HG02943 (cell line): ENCODE measurements around the gene RD3L.
"Not testable (repeated sequence)": the region's sequence is repeated elsewhere in the genome, so short reads cannot be mapped to it uniquely, and the experiment has no call there.

Experiments used
- ATAC-seq: cut with Tn5 transposase; IDR thresholded peaks from one replicate; pipeline ENCODE4 v1.9.1; 2021; ENCODE audit warnings: mild to moderate bottlenecking, low read depth, moderate library complexity; ENCODE audit not compliant: unreplicated experiment

RD3L gene

DNA sequence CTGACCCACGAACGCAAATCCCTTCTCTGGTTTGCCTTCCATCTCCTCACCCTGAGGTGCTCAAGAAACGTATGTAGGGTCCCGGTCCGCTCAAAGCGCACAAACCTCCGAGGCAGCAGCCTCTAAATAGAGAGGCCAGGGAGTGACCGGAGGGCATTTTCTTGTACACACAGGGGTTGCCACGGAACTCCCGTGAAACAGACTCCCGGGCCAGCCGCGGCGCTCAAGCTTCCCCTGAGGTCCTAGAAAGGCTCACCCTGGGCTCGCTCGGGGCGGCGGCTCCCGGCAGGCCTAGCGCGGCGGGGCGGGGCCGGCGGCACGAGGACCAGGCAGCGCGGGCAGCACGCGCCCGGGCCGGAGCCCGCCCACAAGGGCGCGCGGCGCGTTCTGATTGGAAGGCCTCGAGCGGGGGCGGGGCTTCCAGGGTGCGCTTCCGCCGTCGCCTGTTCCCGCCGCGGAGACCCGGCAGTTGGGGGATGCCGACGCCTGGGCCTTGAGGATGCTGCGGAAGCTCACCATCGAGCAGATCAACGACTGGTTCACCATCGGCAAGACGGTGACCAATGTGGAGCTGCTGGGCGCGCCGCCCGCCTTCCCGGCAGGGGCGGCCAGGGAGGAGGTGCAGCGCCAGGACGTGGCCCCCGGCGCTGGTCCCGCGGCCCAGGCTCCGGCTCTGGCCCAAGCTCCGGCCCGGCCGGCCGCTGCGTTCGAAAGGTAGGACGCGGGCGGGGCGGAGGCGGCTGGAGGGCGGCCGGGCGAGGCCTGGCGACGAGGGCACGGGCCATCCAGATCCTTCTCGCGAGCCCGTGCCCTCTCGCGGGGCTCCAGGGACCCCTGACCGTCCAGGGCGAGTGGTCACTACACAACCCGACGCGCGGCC is 14.1 kb downstream of the RD3L start, which contains the start of gene TDRD9:
TDRD9 (plus strand) TSS at position 446 of the 880 bp plus-strand sequence; CDS start at position 500, 54 bp downstream.
- ATAC-seq, result no peak

- no peak for ATAC-seq
Observed at GRCh38 chr14:103927566-103927965, 14.8 kb downstream of the RD3L start.

- no peak for ATAC-seq
Observed at GRCh38 chr14:103925316-103925715, 17.0 kb downstream of the RD3L start.

GRCh38 chr14:103923863-103924262 is 18.5 kb downstream of the RD3L start:
- no peak for ATAC-seq

- not testable (repeated sequence) for ATAC-seq
Observed at GRCh38 chr14:103921855-103922200, 20.5 kb downstream of the RD3L start.

GRCh38 chr14:103920981-103921854 is 21.1 kb downstream of the RD3L start:
- peak; percentile 99 for ATAC-seq

GRCh38 chr14:103916636-103917262 is 25.6 kb downstream of the RD3L start:
- ATAC-seq, result no peak

DNA sequence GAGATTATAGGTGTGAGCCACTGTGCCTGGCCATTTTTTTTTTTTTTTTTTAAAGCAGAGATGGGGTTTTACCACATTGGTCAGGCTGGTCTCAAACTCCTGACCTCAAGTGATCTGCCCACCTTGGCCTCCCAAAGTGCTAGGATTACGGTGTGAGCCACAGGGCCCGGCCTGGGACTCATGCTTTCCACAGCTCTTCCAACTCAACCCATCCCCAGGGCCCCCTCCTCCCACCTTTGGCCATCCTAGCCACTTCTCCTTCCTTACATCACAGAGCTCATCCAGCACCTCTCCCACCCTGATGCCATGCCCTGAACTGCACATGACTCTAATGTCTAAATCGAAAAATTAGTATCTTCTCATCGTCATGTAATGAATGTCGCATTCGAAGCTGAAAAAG is 26.7 kb downstream of the RD3L start:
- no peak for ATAC-seq

DNA sequence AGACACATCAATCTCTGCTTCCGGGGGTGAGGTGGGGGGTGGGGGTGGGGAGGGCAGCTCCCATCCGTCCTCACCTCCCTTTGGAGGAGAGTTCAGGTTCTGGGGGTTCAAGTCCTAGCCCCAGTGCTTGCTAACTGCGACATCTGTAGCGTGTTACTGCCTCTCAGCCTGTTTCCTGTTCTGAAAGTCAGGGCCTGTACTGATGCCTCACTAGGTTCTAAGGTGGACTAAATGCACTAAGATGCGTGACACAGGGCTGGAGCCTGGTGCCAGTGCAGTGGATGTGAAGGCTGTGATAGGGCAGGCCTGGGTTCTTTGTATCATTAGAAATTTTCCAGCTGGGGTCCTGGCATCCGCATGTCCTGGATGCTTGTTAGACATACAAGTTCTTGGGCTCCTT is 31.3 kb downstream of the RD3L start:
- no peak for ATAC-seq

GRCh38 chr14:103910262-103910935 is 31.9 kb downstream of the RD3L start:
- ATAC-seq, result no peak

DNA sequence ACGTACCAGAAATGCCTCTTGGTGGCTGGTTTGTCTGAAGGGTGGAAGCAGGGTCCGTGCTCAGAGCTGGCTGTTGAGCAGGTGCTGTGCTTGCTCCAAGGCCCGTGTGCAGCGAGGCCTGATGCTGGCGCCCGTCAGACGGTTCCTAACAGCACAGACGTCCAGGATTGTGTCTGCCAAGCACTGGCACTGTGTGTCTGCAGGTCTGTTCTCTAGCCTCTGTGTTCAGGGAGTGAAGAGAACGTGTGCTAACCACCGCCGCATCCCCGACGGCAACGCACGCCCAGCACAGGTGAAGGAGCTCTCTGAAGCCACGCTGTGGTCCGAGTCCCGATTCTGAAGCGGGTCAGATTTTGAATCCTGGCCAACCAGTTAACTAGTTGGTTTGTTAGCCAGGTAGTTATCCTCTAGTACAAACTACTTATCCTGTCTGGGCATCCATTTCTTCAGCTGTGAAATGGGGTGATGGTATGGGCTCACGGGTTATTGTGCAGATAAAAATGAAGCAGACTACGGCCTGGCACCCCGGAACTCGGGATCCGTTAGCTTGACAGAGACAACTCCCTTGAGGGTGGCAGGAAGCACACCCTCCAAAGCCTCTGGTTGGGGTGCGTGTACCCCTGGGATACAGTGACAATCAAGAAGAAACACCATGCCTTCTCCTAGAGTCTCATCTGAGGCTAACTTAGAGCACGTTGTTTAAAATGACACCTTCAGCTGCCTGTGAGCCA is 32.6 kb downstream of the RD3L start:
- ATAC-seq, result no peak

- no peak for ATAC-seq
Observed at GRCh38 chr14:103908580-103908979, 33.7 kb downstream of the RD3L start.

- ATAC-seq, result no peak
Observed at GRCh38 chr14:103905842-103906456, 36.4 kb downstream of the RD3L start.

DNA sequence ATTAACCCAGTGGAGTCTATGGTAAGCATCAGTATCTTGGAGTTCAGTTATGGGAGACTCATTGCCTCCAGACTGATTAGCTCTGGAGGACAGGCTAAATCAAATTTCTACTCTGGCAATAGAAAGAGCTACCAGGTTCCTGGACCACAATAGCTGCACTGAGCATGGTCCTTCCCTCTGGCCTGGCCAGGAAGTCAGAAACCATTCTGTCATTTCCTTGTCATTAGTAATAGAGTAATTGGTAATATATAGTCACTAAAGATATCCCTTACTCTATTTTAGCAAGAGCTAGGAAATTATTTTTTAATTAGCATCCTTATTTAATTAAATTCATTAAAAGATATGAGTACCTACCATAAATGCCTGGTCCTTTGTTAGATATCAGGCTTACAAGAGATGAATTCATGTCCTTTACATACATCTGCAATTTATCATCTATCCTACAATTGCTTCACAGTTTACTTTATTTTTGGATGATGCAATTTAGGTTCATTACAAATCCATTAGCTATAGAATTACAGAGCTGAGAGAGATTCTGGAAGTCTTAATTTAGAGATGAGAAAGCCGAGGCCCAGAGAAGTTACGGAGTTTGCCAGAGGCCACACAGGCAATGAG is 37.7 kb downstream of the RD3L start:
- no peak for ATAC-seq

- ATAC-seq, result no peak
Observed at GRCh38 chr14:103899833-103900232, 42.5 kb downstream of the RD3L start.

DNA sequence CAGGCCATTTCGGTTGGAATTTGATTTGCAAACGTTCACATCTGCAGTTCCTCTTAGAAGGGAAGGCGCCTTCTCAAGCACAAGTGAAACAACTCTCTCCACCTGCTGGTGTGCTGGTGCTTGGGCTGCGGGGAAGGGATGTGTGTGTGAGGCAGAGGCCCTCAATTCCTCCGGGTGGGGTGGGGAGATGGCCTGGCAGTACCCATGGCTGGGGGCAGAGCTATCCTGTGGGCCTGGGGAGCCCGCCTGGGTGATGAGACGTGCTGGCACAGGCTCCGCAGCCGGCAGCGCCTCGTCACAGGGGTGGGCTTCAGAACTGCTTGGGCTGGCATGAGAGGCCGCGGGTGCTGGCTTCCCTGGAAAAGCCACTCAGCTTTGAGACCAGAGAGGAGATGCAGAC is 43.0 kb downstream of the RD3L start:
- ATAC-seq, result no peak

DNA sequence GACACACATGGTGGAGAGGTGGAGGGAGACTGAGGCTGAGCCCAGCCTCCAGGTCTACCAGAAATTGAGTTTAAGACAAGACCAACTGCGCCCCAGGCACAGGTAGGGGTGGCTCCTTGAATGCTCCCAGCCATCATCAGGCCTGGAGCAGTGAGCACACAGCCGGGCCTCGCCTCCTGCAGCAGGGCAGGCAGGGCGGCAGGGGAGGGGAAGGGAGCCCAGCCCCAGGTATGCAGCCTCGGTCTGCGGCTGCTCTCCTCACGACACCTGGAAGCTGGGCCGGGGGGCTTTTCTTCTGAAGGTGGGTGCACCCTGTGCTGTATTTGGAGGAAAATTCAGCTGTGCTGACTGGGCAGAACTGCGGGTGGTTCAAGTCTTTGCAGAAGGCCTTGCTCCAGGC is 43.6 kb downstream of the RD3L start:
- no peak for ATAC-seq

GRCh38 chr14:103898204-103898603 is 44.1 kb downstream of the RD3L start:
- no peak for ATAC-seq
